ENCODE results near the gene CORO7. TPM values are rescaled to one million over a fixed set of nuclear protein-coding genes. Genes with fewer than 3 reads are reported as not detected.

CORO7 gene
- total and polyA plus RNA-seq, 9 of the 15 experiments (the other 6 are each of a cell fraction or from before 2014, with no cell fraction given) = 0.45 to 77.2 (median 18.7) TPM

- no peak for TF ChIP-seq KLF13 (tag; IDR thresholded peaks at IDR 0.05; ENCODE audit: borderline replicate concordance, low read depth)
- no peak for TF ChIP-seq ESRRB (CRISPR knock-in tag; IDR thresholded peaks at IDR 0.05; ENCODE audit: borderline replicate concordance)
- TF ChIP-seq CXXC5 (CRISPR knock-in tag; IDR thresholded peaks at IDR 0.05) = peak; percentile 86
- TF ChIP-seq ARNT (IDR thresholded peaks at IDR 0.05) = peak; percentile 29 to 67; a peak in 1 of 4 replicates
- TF ChIP-seq HDAC2 (IDR thresholded peaks at IDR 0.05) = peak; percentile 15; the same call in 1 of the 2 replicates
- TF ChIP-seq YY1 (IDR thresholded peaks at IDR 0.05; ENCODE audit: borderline replicate concordance in 1 of 3, control insufficient read depth in 1 of 3, extremely low read depth in 1 of 3, insufficient read depth in 3 of 3, insufficient read length in 1 of 3, insufficient replicate concordance in 2 of 3, low read depth in 1 of 3, low read length in 2 of 3) = peak in 2 of 3 experiments; percentile 26 to 44
- 0 out of 2 replicates have a peak, but pooled peaks have one; percentile 5 for TF ChIP-seq MAFK (IDR thresholded peaks at IDR 0.05; ENCODE audit: low read length)
- no peak for TF ChIP-seq KDM1A (IDR thresholded peaks at IDR 0.05)
- TF ChIP-seq E2F6 (IDR thresholded peaks at IDR 0.05; ENCODE audit: borderline replicate concordance in 1 of 2, extremely low read depth in 1 of 2, insufficient read depth in 1 of 2, insufficient read length in 1 of 2, low read depth in 1 of 2, low read length in 1 of 2, poor library complexity in 1 of 2, severe bottlenecking in 1 of 2) = peak in 1 of 2 experiments; percentile 50
- TF ChIP-seq LARP7 (IDR thresholded peaks at IDR 0.05) = peak; percentile 55; the same call in 1 of the 2 replicates
- TF ChIP-seq ETV1 (tag; conservative IDR thresholded peaks at IDR 0.05; ENCODE audit: low read depth) = peak; percentile 48
- TF ChIP-seq XRCC5 (IDR thresholded peaks at IDR 0.05; ENCODE audit: low read depth, low read length) = 0 out of 2 replicates have a peak, but pooled peaks have one; percentile 15
- peak; percentile 52 for TF ChIP-seq L3MBTL2 (IDR thresholded peaks at IDR 0.05)
- 0 out of 2 replicates have a peak, but pooled peaks have one; percentile 18 for TF ChIP-seq ZBTB17 (CRISPR knock-in tag; IDR thresholded peaks at IDR 0.05)
- peak; percentile 41; the same call in 1 of the 2 replicates for TF ChIP-seq THAP12 (CRISPR knock-in tag; IDR thresholded peaks at IDR 0.05)
- 0 out of 2 replicates have a peak, but pooled peaks have one; percentile 13 for TF ChIP-seq IRF9 (tag; IDR thresholded peaks at IDR 0.05)
- TF ChIP-seq PTRF (tag; IDR thresholded peaks at IDR 0.05) = no peak
- TF ChIP-seq SMARCE1 (IDR thresholded peaks at IDR 0.05) = peak; percentile 22; the same call in 1 of the 2 replicates
- TF ChIP-seq HNRNPLL (IDR thresholded peaks at IDR 0.05; ENCODE audit: low read depth, low read length, poor library complexity, severe bottlenecking) = peak; percentile 59
- TF ChIP-seq SMAD3 (CRISPR knock-in tag; conservative IDR thresholded peaks at IDR 0.05) = no peak
Measured at GRCh38 chr16:4307215-4308037, 109.0 kb downstream of the CORO7 start (continued).

Data from K562 (cell line).